ENCODE measurements around the gene IQGAP2.

GRCh38 chr5:76450054-76450453 is 47.0 kb downstream of the IQGAP2 start:
- TF ChIP-seq EZH2 (IDR thresholded peaks at IDR 0.05), result no peak
- TF ChIP-seq POLR2AphosphoS5 (IDR thresholded peaks at IDR 0.05; ENCODE audit: borderline replicate concordance, low read depth, low read length), result no peak
